ENCODE data around the gene MKX.
A peak's percentile ranks its signal among the peaks of the same experiment; 100 is the strongest.

MKX gene

DNA sequence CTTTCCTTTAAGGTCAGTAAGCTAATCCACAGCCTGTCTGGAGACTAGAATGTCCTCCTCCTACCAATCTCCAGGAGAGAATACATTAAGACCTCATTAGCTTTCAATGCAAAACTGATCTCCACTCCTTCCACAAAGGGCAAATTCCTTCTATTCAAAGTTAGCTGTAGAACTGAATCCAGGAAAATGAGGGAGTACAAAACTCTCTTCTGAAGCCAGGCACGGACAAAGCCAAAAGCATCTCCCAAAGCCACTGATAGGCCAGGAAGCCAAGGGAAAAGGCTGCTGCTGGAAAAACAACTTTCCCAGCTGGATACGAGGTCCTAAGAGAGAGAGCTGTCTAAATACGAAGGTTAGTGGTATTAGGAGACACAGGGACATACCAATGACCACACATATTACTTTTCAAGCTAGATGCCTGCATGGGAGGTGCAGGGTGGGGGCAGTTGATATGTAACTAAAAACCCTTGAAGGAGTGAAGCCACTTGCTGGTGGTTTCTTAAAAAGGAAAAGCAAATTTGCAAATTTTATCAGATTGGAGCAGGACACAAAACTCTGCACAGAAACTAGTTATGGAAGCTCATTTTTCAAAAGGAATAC, 43.6 kb downstream of the MKX start:
- H3K9me3 ChIP-seq (ENCODE audit: control insufficient read depth, low read length) = no peaks in the 10 kb centered on the region
- no peak overlapping the region for H3K18ac ChIP-seq (ENCODE audit: low read depth in 1 of 2, low read length in 2 of 2)
- H2BK15ac ChIP-seq (ENCODE audit: low read depth, poor library complexity, severe bottlenecking) = no peak overlapping the region
- no peak overlapping the region for H4K91ac ChIP-seq (ENCODE audit: low read length)
- no peak overlapping the region for H2AFZ ChIP-seq (ENCODE audit: low read depth, low read length)
- H3K4ac ChIP-seq (ENCODE audit: low read depth in 1 of 2, low read length in 2 of 2) = no peak overlapping the region
- no peak overlapping the region for H4K8ac ChIP-seq (ENCODE audit: low read length)
- no peak overlapping the region for H3K4me3 ChIP-seq (ENCODE audit: insufficient read depth in 1 of 2, low read depth in 1 of 2, low read length in 2 of 2)
- peak overlapping the region; percentile 52 for H3K27ac ChIP-seq (ENCODE audit: low read length, poor library complexity, severe bottlenecking)
- H2BK120ac ChIP-seq (ENCODE audit: low read depth, low read length) = no peak overlapping the region
- no peak overlapping the region for H3K23ac ChIP-seq (ENCODE audit: low read length in 2 of 2)
- no peaks in the 10 kb centered on the region for H3K79me1 ChIP-seq (replicated peaks; ENCODE audit: low read length, poor library complexity, severe bottlenecking)
- no peaks in the 10 kb centered on the region for H3K27me3 ChIP-seq (ENCODE audit: control insufficient read depth in 1 of 2, insufficient read depth in 1 of 2, low read length in 2 of 2)
- H3K4me2 ChIP-seq (ENCODE audit: low read length, poor library complexity, severe bottlenecking) = no peak overlapping the region
- 94% methylated on average over 1 of the region's 3 CpGs for WGBS
- H2BK12ac ChIP-seq (ENCODE audit: low read length in 2 of 2) = no peak overlapping the region
- H3K36me3 ChIP-seq (ENCODE audit: control insufficient read depth in 1 of 2, insufficient read depth in 2 of 2, low read depth in 1 of 2, low read length in 2 of 2) = no peaks in the 10 kb centered on the region
- H3K14ac ChIP-seq (ENCODE audit: low read length in 2 of 2) = no peak overlapping the region
- DNase-seq = no peak
- H2AK5ac ChIP-seq (ENCODE audit: low read length, severe bottlenecking) = no peak overlapping the region
- H2BK5ac ChIP-seq (ENCODE audit: low read depth, low read length, poor library complexity, severe bottlenecking) = no peak overlapping the region
- H3K9ac ChIP-seq (ENCODE audit: low read length) = no peak overlapping the region
- peaks cover 1% of the 10 kb centered on the region for H3K4me1 ChIP-seq (ENCODE audit: control insufficient read depth, insufficient read depth, low read depth, low read length)

DNA sequence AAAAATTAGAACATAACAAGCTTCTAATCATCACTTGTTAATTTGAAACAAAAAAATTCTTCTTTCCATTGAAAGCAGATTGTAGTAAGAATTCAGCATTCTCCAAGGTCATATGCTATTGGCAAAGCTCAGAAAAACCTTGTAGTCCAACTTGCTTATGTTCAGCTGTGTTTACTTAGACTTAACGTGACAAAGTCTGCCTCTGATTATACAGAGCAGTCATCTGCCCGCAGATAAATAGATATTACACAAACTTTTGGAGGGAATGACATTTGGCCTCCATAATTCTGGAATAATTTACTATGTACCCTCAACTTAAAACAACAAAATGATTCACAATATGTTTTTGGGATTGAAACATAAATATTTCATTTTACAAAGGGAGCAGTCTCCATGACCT, 45.8 kb downstream of the MKX start:
- H3K27ac ChIP-seq (ENCODE audit: low read length, poor library complexity, severe bottlenecking) = no peak overlapping the region
- H3K4me1 ChIP-seq (ENCODE audit: control insufficient read depth, insufficient read depth, low read depth, low read length) = peaks cover 3% of the 10 kb centered on the region
- H4K91ac ChIP-seq (ENCODE audit: low read length) = no peak overlapping the region

DNA sequence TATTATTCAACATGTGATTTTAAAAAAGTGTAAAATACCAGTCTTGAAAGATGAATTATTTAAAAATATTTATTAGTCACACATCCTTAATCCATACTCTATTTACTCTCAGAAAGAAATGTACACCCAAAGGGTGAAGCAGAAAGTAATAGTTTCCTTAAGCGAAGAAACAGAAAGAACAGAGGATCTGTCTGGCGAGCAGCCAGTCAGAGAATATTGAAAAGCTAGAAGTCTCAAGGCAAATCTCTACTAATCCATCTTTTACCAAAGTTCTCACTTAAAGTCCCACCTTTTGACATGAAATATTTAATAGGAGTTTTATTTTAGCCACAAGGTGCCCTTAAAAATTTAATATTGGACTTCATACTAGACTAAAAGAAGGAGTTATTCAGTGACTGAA, 46.7 kb downstream of the MKX start:
- no peak overlapping the region for H3K18ac ChIP-seq (ENCODE audit: low read depth in 1 of 2, low read length in 2 of 2)
- H2AK5ac ChIP-seq (ENCODE audit: low read length, severe bottlenecking) = no peak overlapping the region
- no peak overlapping the region for H2AFZ ChIP-seq (ENCODE audit: low read depth, low read length)
- H3K4me1 ChIP-seq (ENCODE audit: control insufficient read depth, insufficient read depth, low read depth, low read length) = peaks cover 3% of the 10 kb centered on the region
- H2BK5ac ChIP-seq (ENCODE audit: low read depth, low read length, poor library complexity, severe bottlenecking) = no peak overlapping the region
- no peak overlapping the region for H2BK12ac ChIP-seq (ENCODE audit: low read length in 2 of 2)
- no peak overlapping the region for H4K91ac ChIP-seq (ENCODE audit: low read length)
- 100% methylated on average over 1 of the region's 2 CpGs for WGBS
- no peaks in the 10 kb centered on the region for H3K36me3 ChIP-seq (ENCODE audit: control insufficient read depth in 1 of 2, insufficient read depth in 2 of 2, low read depth in 1 of 2, low read length in 2 of 2)
- H2BK120ac ChIP-seq (ENCODE audit: low read depth, low read length) = no peak overlapping the region
- H3K14ac ChIP-seq (ENCODE audit: low read length in 2 of 2) = no peak overlapping the region
- H3K9me3 ChIP-seq (ENCODE audit: control insufficient read depth, low read length) = no peaks in the 10 kb centered on the region
- H3K4ac ChIP-seq (ENCODE audit: low read depth in 1 of 2, low read length in 2 of 2) = no peak overlapping the region
- no peak for DNase-seq
- H3K79me1 ChIP-seq (replicated peaks; ENCODE audit: low read length, poor library complexity, severe bottlenecking) = no peaks in the 10 kb centered on the region
- H2BK15ac ChIP-seq (ENCODE audit: low read depth, poor library complexity, severe bottlenecking) = no peak overlapping the region
- H3K4me3 ChIP-seq (ENCODE audit: insufficient read depth in 1 of 2, low read depth in 1 of 2, low read length in 2 of 2) = no peak overlapping the region
- no peak overlapping the region for H3K23ac ChIP-seq (ENCODE audit: low read length in 2 of 2)
- no peak overlapping the region for H3K9ac ChIP-seq (ENCODE audit: low read length)
- H4K8ac ChIP-seq (ENCODE audit: low read length) = no peak overlapping the region
- no peak overlapping the region for H3K27ac ChIP-seq (ENCODE audit: low read length, poor library complexity, severe bottlenecking)
- H3K27me3 ChIP-seq (ENCODE audit: control insufficient read depth in 1 of 2, insufficient read depth in 1 of 2, low read length in 2 of 2) = no peaks in the 10 kb centered on the region
- H3K4me2 ChIP-seq (ENCODE audit: low read length, poor library complexity, severe bottlenecking) = no peak overlapping the region

More for the DNA sequence above, 45.8 kb downstream of the MKX start:
- H2AFZ ChIP-seq (ENCODE audit: low read depth, low read length) = no peak overlapping the region
- no peak overlapping the region for H3K4ac ChIP-seq (ENCODE audit: low read depth in 1 of 2, low read length in 2 of 2)
- H4K8ac ChIP-seq (ENCODE audit: low read length) = no peak overlapping the region
- WGBS = no CpG with 5 or more reads among the region's 2 CpGs
- H3K18ac ChIP-seq (ENCODE audit: low read depth in 1 of 2, low read length in 2 of 2) = no peak overlapping the region
- H3K23ac ChIP-seq (ENCODE audit: low read length in 2 of 2) = no peak overlapping the region
- no peak overlapping the region for H3K14ac ChIP-seq (ENCODE audit: low read length in 2 of 2)
- H2BK120ac ChIP-seq (ENCODE audit: low read depth, low read length) = no peak overlapping the region
- H3K4me2 ChIP-seq (ENCODE audit: low read length, poor library complexity, severe bottlenecking) = no peak overlapping the region
- no peak overlapping the region for H2BK15ac ChIP-seq (ENCODE audit: low read depth, poor library complexity, severe bottlenecking)
- no peaks in the 10 kb centered on the region for H3K36me3 ChIP-seq (ENCODE audit: control insufficient read depth in 1 of 2, insufficient read depth in 2 of 2, low read depth in 1 of 2, low read length in 2 of 2)
- no peak for DNase-seq
- H3K4me3 ChIP-seq (ENCODE audit: insufficient read depth in 1 of 2, low read depth in 1 of 2, low read length in 2 of 2) = no peak overlapping the region
- no peak overlapping the region for H3K9ac ChIP-seq (ENCODE audit: low read length)
- no peaks in the 10 kb centered on the region for H3K79me1 ChIP-seq (replicated peaks; ENCODE audit: low read length, poor library complexity, severe bottlenecking)
- H2BK5ac ChIP-seq (ENCODE audit: low read depth, low read length, poor library complexity, severe bottlenecking) = no peak overlapping the region
- no peak overlapping the region for H2BK12ac ChIP-seq (ENCODE audit: low read length in 2 of 2)
- no peaks in the 10 kb centered on the region for H3K27me3 ChIP-seq (ENCODE audit: control insufficient read depth in 1 of 2, insufficient read depth in 1 of 2, low read length in 2 of 2)
- no peak overlapping the region for H2AK5ac ChIP-seq (ENCODE audit: low read length, severe bottlenecking)
- H3K9me3 ChIP-seq (ENCODE audit: control insufficient read depth, low read length) = no peaks in the 10 kb centered on the region

DNA sequence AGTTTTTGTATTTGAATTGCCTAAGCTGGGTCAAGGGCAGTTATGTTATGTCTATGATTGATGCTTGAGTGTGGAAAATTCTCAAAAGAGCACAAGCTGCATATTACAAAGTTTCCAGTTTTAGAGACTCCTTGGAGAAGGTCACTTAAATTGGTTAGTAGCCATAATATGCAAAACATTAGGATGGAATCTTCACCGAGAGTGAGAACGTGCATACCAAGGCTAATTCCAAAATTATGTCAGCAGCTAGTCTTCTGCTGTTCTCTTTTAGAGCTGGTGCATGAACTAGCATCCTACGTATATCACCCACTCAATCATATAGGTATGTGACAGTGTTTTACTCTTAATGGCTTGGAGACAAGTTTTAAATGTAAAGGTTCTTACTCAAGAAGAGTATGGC, 49.2 kb downstream of the MKX start:
- H3K9me3 ChIP-seq (ENCODE audit: control insufficient read depth, low read length) = no peaks in the 10 kb centered on the region
- no peak for DNase-seq
- H3K23ac ChIP-seq (ENCODE audit: low read length in 2 of 2) = no peak overlapping the region
- H3K18ac ChIP-seq (ENCODE audit: low read depth in 1 of 2, low read length in 2 of 2) = no peak overlapping the region
- no peak overlapping the region for H3K9ac ChIP-seq (ENCODE audit: low read length)
- no peak overlapping the region for H3K4me2 ChIP-seq (ENCODE audit: low read length, poor library complexity, severe bottlenecking)
- no peaks in the 10 kb centered on the region for H3K79me1 ChIP-seq (replicated peaks; ENCODE audit: low read length, poor library complexity, severe bottlenecking)
- H2AK5ac ChIP-seq (ENCODE audit: low read length, severe bottlenecking) = no peak overlapping the region
- no peaks in the 10 kb centered on the region for H3K36me3 ChIP-seq (ENCODE audit: control insufficient read depth in 1 of 2, insufficient read depth in 2 of 2, low read depth in 1 of 2, low read length in 2 of 2)
- H2BK120ac ChIP-seq (ENCODE audit: low read depth, low read length) = no peak overlapping the region
- no peak overlapping the region for H3K14ac ChIP-seq (ENCODE audit: low read length in 2 of 2)
- 94% methylated on average over 2 of the region's 3 CpGs for WGBS
- no peak overlapping the region for H4K91ac ChIP-seq (ENCODE audit: low read length)
- H2BK12ac ChIP-seq (ENCODE audit: low read length in 2 of 2) = no peak overlapping the region
- H3K4me3 ChIP-seq (ENCODE audit: insufficient read depth in 1 of 2, low read depth in 1 of 2, low read length in 2 of 2) = no peak overlapping the region
- H4K8ac ChIP-seq (ENCODE audit: low read length) = no peak overlapping the region
- no peak overlapping the region for H2BK5ac ChIP-seq (ENCODE audit: low read depth, low read length, poor library complexity, severe bottlenecking)
- no peak overlapping the region for H2AFZ ChIP-seq (ENCODE audit: low read depth, low read length)
- H3K4me1 ChIP-seq (ENCODE audit: control insufficient read depth, insufficient read depth, low read depth, low read length) = peaks cover 2% of the 10 kb centered on the region
- H3K27me3 ChIP-seq (ENCODE audit: control insufficient read depth in 1 of 2, insufficient read depth in 1 of 2, low read length in 2 of 2) = no peaks in the 10 kb centered on the region
- no peak overlapping the region for H3K4ac ChIP-seq (ENCODE audit: low read depth in 1 of 2, low read length in 2 of 2)
- H3K27ac ChIP-seq (ENCODE audit: low read length, poor library complexity, severe bottlenecking) = peak overlapping the region; percentile 37
- H2BK15ac ChIP-seq (ENCODE audit: low read depth, poor library complexity, severe bottlenecking) = no peak overlapping the region

Data from mesenchymal stem cell (in vitro differentiated cells and primary cell).